DMS53 treated with DMSO at 0.1 percent for 48 hours (cell line): ENCODE data around the gene MAP2K5.
A peak's percentile ranks its signal among the peaks of the same experiment; 100 is the strongest.
"Not testable (repeated sequence)": the region's sequence is repeated elsewhere in the genome, so short reads cannot be mapped to it uniquely, and the experiment has no call there.

Source experiments
- DNase-seq: peaks from one replicate; lab custom pipeline; 2025; ENCODE audit not compliant: unreplicated experiment; lab: John Stamatoyannopoulos, UW

The MAP2K5 gene

GRCh38 chr15:67660446-67660845 lies 117.9 kb downstream of the MAP2K5 start:
- DNase-seq = no peak

GRCh38 chr15:67660874-67661606 lies 118.5 kb downstream of the MAP2K5 start:
- DNase-seq = no peak

GRCh38 chr15:67670647-67671305 lies 128.3 kb downstream of the MAP2K5 start:
- DNase-seq = no peak

GRCh38 chr15:67672834-67673233 lies 130.3 kb downstream of the MAP2K5 start:
- not testable (repeated sequence) for DNase-seq

GRCh38 chr15:67674983-67675382 lies 132.5 kb downstream of the MAP2K5 start:
- DNase-seq = no peak

- no peak for DNase-seq
Observed at GRCh38 chr15:67678089-67678488, 135.6 kb downstream of the MAP2K5 start.

- no peak for DNase-seq
Observed at GRCh38 chr15:67678993-67679392, 136.5 kb downstream of the MAP2K5 start.

GRCh38 chr15:67680641-67681040 lies 138.1 kb downstream of the MAP2K5 start:
- no peak for DNase-seq

- no peak for DNase-seq
Observed at GRCh38 chr15:67685008-67685599, 142.6 kb downstream of the MAP2K5 start.

- DNase-seq = no peak
Observed at GRCh38 chr15:67685716-67686115, 143.2 kb downstream of the MAP2K5 start.

GRCh38 chr15:67690936-67691335 lies 148.4 kb downstream of the MAP2K5 start:
- peak; percentile 57 for DNase-seq

- DNase-seq = no peak
Observed at GRCh38 chr15:67691450-67691849, 148.9 kb downstream of the MAP2K5 start.

GRCh38 chr15:67692573-67692972 lies 150.1 kb downstream of the MAP2K5 start:
- no peak for DNase-seq

GRCh38 chr15:67696087-67696486 lies 153.6 kb downstream of the MAP2K5 start:
- no peak for DNase-seq

- no peak for DNase-seq
Observed at GRCh38 chr15:67700023-67700422, 157.5 kb downstream of the MAP2K5 start.

GRCh38 chr15:67701669-67702068 lies 159.2 kb downstream of the MAP2K5 start:
- no peak for DNase-seq

GRCh38 chr15:67707520-67708283 lies 165.2 kb downstream of the MAP2K5 start:
- DNase-seq = no peak

- DNase-seq = no peak
Observed at GRCh38 chr15:67708500-67708899, 166.0 kb downstream of the MAP2K5 start.

- peak; percentile 28 for DNase-seq
Observed at GRCh38 chr15:67715170-67715569, 172.7 kb downstream of the MAP2K5 start.

GRCh38 chr15:67716171-67716570 lies 173.7 kb downstream of the MAP2K5 start:
- no peak for DNase-seq

- no peak for DNase-seq
Observed at GRCh38 chr15:67717776-67718175, 175.3 kb downstream of the MAP2K5 start.
